Stimulated activated CD8-positive, alpha-beta memory T cell treated with anti-CD3 and anti-CD28 coated beads, Interleukin-2, amount 100 ng/mL, for 1 hour (primary cell): ENCODE data around the gene GRID2.

ENCODE experiments used
- DNase-seq, 2 donors: peaks; one replicate each; pipeline ENCODE4 v3.0.0-alpha.2; 2020; ENCODE audit warnings: low read depth in 2 of 2

GRID2 gene

GRCh38 chr4:92961881-92962280 lies 658.1 kb downstream of the GRID2 start:
- no peak for DNase-seq

DNA sequence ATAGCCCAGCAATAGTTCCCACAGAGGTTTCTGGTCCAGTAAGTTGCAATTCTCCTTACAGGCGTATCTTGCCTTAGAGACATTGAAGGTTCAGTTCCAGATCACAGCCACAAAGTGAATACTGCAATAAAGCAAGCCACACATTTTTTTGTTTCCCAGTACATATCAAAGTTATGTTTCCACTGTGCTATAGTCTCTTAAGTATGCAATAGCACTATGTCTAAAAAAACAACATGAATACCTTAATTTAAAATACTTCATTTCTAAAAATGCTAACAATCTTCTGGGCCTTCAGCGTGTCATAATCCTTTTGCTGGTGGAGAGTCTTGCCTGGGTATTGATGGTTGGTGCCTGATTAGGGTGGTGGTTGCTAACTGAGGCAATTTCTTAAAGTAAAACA lies 659.1 kb downstream of the GRID2 start:
- no peak for DNase-seq

GRCh38 chr4:92968556-92968955 lies 664.8 kb downstream of the GRID2 start:
- no peak for DNase-seq

DNA sequence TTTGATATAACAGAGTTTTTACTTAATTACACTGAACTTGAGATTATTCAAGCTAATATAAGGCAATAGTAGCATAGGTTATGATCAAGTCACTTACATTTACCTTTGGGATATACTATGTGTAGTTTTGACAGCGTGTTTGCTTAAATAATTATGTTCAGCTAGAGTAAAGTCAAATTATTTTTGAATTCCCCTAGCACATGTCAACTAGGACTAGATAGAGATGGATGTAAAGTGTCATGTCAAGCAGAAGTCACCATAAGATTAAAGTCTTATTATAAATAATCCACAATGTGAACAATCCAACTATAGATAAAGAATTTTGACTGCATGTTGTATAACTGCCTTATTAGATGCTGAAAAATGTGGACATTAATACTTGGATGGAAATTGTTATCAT lies 665.2 kb downstream of the GRID2 start:
- no peak for DNase-seq

- no peak for DNase-seq
Observed at GRCh38 chr4:92969650-92970379, 666.0 kb downstream of the GRID2 start.

DNA sequence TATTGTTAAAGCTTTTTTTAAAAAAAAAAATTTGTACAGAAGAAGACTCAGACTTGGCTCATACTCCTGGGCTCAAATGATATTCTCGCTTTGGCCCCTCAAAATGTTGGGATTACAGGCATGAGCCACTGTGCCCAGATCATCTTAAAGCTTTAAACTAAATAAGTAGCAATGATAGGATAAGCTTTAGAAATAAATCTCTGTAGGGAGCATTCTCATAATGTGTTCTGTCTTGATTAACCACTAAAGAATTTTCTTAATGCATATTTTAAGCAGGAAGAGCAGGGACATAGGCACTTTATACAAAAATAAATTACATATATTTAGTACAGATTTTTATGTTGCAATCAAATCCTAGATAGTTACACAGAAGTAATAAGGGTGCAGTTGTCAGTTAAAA lies 667.2 kb downstream of the GRID2 start:
- DNase-seq = no peak

DNA sequence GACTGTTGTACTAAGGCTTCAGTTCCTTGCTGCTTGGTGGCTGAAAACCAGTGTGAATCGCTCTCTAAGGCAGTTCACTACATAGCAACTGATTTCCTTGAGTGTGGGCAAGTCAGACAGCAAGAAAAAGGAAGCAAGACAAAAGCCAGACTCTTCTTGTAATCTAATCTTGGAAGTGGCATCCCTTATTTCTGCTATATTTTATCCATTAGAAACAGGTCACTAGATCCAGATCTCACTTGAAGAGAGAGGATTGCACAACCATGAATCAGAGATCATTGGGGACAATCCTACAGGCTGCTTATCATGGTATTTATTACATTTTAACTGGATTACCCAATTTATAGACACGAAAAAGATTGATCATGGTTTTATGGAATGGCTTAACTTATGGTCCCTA lies 684.5 kb downstream of the GRID2 start:
- no peak for DNase-seq

GRCh38 chr4:92992758-92993157 lies 689.0 kb downstream of the GRID2 start:
- no peak for DNase-seq

DNA sequence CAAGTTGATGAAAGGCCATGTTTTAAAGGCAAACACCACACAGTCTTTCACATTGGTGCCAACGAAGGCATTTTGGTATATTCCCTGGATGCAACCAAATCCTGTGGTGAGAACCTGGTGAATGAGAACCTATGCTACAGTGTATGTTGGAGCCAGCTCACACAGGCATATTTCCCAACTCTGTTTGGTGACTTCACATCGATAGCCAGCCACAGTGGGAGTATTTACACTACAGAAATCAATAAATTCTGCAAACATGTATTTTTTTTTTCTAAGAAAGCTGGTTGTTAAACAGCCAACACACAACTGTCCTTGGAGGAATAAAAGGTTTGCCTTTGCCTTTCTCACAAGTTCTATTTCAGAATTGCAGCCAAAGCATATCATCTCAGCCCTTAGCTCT lies 691.0 kb downstream of the GRID2 start:
- DNase-seq = no peak

DNA sequence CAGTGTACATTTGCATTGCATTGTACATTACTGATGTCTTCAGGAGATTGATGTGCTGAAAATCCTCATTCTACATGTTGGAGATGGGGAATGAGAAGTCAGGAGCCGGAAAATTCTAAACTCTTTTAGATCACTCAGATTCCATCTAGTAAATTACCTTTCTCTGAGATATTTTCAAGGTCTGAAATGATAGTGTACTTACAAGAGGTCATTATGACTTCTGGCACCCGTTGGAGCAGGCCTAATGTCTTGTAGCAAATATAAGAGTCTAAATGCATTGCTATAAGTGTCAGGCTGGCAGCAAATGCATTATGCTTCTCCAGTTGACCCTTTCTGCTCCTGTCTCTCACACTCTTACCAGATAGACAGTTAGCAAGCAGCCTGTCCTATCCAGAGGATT lies 692.8 kb downstream of the GRID2 start:
- no peak for DNase-seq

GRCh38 chr4:93000910-93001309 lies 697.1 kb downstream of the GRID2 start:
- DNase-seq = no peak

DNA sequence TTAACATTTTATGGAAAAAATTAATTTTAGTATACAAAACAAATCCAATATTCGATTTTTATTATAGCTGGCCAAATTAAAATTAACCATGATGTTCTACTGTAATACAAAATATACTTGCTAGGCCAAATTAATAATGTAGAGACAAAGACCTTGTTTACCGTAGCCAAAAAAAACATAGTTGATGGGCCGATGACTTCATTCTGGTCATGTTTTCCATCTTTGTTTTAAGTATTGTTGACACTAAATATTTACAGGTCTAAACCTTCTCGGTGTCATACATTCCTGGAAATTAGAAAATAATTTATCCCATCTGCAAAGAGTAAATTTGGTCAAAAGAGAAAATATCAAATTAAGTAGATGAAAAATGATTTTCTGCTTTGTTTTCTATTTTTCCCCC lies 698.5 kb downstream of the GRID2 start:
- DNase-seq = no peak

- no peak for DNase-seq
Observed at GRCh38 chr4:93016350-93016749, 712.6 kb downstream of the GRID2 start.

- no peak for DNase-seq
Observed at GRCh38 chr4:93018243-93018642, 714.5 kb downstream of the GRID2 start.

GRCh38 chr4:93018806-93019205 lies 715.0 kb downstream of the GRID2 start:
- DNase-seq = no peak

- no peak for DNase-seq
Observed at GRCh38 chr4:93029769-93030168, 726.0 kb downstream of the GRID2 start.

DNA sequence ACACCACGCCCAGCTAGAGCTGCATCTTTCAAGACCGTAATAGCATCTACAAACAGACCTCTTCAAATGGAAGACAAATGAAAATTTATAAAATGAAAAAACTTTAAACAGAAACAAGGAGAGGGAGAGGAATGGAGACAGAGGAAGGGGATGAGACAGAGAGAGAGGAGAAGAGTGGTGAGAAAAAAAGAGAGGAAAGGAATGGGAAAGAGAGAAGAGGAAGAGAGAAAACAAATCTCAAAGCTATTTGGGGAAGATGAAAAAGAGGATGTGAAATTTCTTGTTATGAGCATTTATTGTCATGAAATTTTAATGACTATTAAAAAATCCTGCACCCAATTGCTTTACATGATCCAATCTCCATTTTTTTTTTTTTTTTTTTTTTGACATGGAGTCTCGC lies 726.9 kb downstream of the GRID2 start:
- DNase-seq = no peak

GRCh38 chr4:93031431-93032098 lies 727.8 kb downstream of the GRID2 start:
- DNase-seq = no peak

- no peak for DNase-seq
Observed at GRCh38 chr4:93042746-93043145, 739.0 kb downstream of the GRID2 start.

- no peak for DNase-seq
Observed at GRCh38 chr4:93053140-93053539, 749.4 kb downstream of the GRID2 start.

GRCh38 chr4:93061826-93062225 lies 758.1 kb downstream of the GRID2 start:
- no peak for DNase-seq

- no peak for DNase-seq
Observed at GRCh38 chr4:93063325-93063724, 759.6 kb downstream of the GRID2 start.

DNA sequence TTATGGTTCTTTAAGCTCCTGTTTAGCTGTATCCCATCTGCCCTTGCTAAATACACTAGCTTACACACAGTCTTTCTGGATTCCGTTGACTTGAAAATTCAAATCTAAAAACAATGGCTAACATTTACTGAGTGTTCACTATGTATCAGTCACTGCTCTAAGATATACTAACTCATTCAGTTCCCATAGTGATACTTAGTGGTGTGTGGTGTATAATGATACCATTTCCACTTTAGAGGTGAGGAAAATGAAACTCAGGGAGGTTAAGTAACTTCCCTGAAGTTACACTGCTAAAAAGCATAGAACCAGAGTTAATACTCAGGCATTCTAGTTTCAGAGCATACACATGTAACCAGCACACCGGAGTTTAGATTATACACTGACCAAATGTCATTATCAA lies 762.0 kb downstream of the GRID2 start:
- DNase-seq = no peak

- no peak for DNase-seq
Observed at GRCh38 chr4:93066749-93067148, 763.0 kb downstream of the GRID2 start.
